Fibroblast of upper back skin (primary cell): ENCODE results near the gene CHTOP.
"Not testable (repeated sequence)": the region's sequence is repeated elsewhere in the genome, so short reads cannot be mapped to it uniquely, and the experiment has no call there.

Experiments used
- DNase-seq: peaks from one replicate; pipeline ENCODE4 v3.0.0-alpha.2; 2013

The CHTOP gene

DNA sequence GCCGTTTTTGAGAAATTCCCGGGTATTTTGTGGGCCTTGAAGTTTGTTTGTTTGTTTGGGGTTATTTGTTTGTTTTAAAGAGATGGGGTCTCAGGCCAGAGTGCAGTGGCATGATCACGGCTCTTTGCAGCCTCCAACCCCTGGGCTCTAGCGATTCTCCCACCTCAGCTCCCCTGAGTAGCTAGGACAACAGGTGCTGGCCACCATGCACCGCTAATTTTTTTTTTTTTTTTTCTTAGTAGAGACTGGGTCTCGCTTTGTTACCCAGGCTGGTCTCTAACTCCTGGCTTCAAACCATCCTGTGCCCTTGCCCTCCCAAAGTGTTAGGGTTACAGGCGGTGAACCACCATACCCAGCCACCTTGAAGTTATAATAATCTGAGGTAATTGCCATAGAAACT lies 2.0 kb downstream of the CHTOP start:
- DNase-seq = no peak

DNA sequence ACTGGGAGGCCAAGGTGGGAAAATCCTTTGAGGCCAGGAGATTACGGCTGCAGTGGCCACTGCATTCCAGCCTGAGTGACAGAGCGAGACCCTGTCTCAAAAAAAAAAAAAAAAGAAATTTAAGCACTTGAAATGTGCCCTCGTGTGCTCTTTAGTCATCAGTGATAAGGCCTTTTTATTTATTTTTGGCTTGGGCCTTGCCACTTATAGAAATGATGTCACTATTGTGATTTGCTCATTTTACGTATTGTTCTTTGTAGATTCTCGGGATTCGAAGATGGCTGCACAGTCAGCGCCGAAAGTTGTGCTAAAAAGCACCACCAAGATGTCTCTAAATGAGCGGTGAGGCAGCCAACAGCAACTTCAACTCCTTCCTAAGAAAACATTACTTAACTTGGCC lies 2.4 kb downstream of the CHTOP start:
- DNase-seq = no peak

DNA sequence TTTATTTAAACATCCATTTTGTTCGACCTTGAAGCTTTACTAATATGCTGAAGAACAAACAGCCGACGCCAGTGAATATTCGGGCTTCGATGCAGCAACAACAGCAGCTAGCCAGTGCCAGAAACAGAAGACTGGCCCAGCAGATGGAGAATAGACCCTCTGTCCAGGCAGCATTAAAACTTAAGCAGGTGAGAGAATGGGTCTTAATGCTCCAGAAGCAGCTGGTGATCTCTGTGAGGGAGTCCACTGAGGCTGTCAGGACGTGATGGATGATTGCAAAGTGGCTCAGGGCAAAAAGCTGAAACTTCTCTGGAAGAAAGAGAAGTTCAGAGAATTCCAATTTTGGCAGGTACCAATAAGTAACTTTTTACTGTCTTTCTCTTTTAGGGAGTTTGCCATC lies 4.4 kb downstream of the CHTOP start:
- no peak for DNase-seq

DNA sequence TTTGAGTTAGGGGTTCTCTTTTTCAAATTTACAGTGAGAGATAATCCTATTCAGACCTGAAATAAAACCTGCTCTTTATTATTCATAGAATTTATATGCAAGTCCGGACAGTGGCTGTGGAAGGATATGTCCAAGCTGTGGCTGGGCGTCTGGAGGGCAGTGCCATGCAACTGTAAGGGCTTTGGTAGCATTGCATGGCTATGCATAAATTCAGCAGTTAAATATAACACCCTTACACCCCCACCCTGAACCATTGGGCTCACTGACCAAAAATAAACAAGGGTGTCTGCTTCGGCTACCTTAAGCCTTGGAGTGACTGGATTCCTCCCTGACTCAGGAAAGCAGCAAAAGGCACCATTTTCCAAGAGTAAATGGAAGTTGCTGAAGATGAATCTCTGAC lies 5.4 kb downstream of the CHTOP start:
- DNase-seq = no peak

DNA sequence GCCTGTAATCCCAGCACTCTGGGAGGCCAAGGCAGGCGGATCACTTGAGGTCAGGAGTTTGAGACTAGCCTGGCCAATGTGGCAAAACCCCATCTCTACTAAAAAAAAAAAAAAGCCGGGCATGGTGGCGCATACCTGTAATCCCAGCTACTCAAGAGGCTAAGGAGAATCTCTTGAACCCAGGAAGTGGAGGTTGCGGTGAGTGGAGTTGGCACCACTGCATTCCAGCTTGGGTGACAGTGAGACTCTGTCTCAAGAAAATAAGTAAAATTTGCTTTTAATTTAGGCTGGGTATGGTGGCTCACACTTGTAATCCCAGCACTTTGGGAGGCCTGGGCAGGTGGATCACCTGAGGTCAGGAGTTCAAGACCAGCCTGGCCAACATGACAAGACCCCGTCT lies 6.3 kb downstream of the CHTOP start:
- DNase-seq = not testable (repeated sequence)

DNA sequence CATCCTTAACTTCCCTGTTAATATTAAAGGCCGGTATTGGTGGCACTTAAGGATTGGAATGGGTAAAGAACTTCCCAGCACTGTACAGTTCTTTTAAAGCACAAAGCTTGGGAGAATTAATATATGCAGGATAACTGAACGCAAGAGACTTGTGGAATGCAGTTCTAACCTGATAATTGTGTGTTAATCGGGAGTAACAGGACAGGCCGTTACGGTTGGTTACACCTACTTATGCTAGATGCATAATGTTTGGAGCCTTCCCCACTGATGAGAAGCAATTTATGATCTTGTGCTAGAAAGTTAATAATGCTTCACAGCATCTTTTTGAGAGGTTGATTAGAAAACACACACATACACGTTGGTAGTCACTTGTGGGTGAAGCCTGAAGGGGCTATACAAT lies 7.0 kb downstream of the CHTOP start:
- DNase-seq = no peak

DNA sequence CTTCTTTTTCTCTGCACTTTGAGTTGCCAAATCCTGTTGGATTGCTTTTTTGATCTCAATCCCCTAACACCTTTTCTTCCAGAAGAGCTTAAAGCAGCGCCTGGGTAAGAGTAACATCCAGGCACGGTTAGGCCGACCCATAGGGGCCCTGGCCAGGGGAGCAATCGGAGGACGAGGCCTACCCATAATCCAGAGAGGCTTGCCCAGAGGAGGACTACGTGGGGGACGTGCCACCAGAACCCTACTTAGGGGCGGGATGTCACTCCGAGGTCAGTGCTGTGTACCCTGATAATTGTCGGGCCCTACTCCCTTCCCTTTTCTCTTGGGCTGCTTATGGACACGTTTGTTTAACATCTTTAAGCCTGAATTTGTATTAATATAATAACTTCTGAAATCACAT lies 8.3 kb downstream of the CHTOP start:
- no peak for DNase-seq

DNA sequence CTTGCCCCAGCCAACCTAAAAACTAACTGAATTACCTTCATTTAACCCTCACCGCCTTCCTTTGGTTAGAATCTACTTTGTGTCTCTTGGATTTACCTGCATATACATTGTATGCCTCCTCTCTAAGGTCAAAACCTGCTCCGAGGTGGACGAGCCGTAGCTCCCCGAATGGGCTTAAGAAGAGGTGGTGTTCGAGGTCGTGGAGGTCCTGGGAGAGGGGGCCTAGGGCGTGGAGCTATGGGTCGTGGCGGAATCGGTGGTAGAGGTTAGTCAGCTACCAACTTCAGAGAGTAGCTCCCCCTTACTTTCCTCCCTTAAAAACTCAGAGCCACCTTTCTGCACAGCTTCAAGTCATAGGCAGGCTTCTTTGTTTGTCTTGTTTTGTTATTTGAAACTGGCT lies 9.2 kb downstream of the CHTOP start:
- no peak for DNase-seq

DNA sequence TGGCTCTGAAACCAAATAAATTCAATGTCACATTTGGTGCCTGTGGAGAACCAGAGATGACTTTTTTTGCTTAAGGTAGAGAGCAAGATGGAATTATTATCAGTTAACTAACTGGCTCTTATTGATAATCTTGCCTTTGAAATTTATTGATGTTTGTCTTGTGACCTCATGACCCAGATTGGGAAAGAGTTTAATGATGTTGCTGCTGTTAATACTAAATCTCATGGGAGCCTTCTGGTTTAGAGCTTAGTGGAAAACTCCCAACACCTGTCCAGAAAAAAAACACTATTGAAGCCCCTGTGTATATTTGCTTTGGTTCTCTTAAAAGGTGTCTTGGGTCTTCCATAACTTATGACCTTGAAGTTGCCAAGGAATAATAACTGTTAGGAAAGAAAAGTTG lies 9.9 kb downstream of the CHTOP start:
- DNase-seq = no peak

DNA sequence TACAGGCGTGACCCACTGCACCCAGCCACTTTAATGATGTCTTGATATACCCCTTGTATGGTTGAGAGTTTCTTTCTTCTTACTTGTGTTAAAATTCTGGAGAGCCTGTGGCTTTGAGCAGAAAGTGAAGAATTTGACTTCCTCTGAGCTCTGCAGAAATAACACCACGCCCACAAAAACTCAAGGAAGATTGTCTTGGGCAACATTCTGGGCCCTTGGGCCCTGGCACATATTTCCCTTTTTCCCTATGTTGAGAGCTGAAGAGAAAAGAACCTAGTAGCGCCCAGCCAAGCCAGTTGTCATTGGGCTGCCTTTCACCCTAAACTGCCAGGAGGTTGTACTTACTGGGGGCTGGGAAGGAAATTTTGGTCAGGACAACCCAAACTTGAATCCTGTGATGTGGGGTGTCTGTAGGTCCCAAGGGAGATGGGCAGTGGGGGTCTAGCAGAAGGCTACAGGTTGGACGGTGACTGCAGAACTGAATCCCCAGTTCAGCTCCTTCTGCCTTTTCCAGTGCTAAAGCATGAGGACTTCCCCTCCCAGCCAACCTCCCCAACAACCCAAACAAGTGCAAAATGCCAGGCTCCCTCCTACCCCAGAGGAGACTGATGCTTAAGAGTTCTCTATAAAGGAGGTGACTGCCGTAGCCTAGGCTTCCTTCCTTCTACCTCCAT lies 12.9 kb downstream of the CHTOP start:
- no peak for DNase-seq

DNA sequence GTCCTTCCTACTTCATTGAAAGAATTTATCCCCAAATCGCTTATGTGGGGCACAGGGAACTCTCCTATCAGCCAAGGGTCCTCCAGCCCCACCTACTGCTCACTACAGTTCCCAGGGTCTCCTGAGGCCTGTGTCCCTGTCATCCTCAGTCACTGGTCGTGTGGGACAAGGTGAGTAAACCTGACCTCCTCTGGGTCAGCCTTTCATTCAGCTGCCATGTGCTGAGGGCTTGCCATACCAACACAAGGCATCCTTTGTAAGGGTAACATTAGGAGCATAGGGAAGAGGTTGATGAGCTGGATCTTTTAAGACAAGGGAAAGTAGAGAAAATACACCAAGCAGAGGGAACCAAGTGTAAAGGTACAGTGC lies 13.5 kb downstream of the CHTOP start:
- no peak for DNase-seq

DNA sequence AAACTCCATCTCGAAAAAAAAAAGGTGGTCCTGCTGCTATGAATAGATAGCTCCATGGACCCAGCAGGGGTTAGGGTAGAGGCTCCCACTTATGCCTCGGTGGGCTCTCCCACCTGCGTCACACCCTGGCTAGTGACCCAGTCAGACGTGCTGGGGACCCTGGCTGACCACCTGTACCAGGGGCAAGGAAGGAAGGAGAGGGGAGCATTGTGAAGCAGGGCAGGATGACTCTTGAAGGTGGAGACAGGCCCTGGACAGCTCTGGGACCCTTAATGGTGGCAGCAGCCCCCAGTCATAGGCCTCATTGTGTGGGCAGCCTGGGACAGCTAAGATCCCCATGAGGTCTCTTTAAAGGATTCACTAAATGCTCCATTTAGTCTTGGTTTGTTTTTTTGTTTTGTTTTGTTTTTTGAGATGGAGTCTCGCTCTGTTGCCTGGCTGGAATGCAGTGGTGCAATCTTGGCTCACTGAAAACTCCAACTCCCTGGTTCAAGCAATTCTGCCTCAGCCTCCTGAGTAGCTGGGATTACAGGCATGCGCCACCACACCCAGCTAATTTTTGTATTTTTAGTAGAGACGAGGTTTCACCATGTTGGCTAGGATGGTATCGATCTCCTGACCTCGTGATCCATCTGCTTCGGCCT lies 14.3 kb downstream of the CHTOP start:
- DNase-seq = no peak

DNA sequence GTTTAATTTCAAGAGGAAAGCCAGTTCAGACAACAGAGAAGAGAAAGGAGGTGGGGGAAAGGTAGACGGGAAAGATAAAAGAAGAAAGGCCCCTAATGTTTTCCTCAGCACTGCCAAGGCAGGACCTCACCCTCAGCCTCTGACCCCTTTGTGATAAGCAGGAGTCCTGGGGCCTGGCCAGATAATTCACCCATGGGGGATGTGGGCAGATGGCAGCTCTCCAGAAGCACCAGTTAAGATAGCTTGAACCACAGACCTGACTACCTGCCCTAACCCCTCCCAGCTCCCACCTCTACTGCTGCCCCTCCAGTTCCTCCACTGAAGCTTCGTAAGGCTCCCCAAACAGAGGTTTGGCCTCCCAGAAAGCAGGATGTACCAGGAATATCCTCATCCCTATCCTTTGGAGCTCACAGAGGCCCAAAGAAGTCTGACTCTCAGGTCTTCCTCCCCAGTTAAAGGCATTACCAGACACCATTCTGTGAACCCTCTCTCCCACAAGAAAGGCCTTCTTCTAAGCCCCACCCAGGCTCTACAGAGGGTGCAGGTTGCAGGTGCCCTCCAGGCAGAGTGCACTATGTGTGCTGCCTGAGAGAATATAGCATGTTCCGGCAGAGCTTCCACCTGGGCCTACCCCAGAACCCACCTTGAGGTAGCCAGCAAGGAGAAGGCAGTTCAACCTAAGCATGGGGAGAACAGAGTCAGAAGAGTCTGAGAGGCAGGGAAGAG lies 15.4 kb downstream of the CHTOP start:
- DNase-seq = no peak

DNA sequence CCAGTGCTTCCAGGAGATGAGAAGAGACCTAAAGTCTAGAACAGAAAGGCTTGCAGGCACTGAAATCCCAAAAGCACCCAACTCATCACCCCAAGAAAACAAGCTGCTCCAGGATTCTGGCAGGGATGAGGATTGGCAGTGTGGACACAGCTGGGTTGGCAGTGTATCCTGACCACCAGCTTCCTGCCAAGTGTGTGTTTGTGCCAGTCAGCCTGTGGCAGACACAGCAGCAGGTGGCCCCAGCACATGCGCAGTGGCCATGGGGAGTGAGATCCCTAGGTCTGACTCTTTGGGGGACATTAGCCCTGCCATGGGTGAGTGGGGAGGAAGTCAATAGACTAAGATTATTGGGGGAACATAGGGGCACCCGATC lies 16.0 kb downstream of the CHTOP start:
- DNase-seq = no peak

DNA sequence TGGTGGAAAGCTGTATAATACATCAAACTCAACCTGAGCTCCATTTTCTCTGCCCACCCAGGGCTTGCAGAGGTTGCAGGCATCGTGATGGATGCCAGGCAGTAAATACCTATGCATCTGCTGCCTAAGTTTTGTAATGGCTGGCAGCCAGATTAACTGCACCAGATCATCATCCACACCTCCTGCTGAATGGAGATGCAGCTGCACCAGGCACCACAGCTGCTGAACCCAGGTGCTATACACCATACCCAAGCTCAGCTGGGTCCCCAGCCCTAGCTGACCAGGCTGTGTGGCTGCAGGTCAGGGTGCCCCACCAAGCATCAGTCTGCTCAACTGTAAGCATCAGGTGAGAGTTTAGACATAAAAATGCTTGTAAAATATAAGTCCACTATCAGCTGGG lies 17.9 kb downstream of the CHTOP start:
- no peak for DNase-seq

DNA sequence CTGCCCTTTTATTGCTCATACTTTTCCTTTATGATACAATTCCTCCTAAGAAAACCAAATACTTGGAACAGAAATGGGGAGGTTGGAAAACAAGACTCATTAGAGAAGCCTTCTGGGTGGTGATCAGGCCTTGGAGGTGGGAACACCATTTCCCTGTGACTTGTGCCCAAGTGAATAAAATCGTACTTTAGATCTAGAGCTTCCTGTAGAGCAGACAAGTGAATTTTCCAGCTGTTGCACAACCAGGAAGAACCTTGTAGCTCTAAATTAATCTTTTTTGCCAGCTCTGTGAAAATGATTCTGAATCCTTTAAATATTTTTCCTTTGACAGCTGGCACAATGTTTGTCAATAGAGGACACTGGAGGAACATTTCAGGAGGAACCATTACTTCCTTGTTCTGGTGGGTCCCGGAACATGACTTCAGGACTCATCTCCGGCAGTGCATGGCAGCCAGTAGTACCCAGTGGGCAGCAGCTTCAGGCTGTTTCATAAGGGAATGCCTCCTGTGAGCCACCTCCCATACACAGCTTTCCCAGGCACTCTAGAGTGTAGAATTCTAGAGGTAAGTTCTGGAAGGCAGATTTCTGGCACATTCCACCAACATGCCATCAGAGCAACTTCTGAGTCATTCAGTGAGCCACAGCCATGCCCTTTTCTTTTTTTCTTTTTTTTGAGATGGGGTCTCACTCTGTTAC lies 19.1 kb downstream of the CHTOP start:
- peak; percentile 37 for DNase-seq

DNA sequence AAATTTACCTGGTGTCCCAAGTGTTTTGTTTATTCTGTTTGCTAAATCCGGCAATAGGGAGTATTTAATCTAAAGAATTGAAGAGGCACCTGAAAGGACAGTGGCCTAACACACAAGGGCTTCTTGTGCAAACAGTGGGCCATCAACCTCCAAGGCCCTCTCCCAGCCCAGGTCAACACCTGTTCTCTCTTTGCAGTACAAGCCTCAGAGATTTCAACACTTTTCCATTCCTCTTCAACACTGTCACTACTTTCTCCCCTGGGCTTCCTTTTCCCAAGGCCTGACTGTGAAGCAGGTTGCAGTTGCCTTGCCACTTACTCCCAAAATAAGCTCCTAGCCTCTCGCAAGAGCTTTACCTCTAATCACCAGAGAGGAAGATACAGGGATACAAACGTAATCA lies 21.5 kb downstream of the CHTOP start:
- no peak for DNase-seq

DNA sequence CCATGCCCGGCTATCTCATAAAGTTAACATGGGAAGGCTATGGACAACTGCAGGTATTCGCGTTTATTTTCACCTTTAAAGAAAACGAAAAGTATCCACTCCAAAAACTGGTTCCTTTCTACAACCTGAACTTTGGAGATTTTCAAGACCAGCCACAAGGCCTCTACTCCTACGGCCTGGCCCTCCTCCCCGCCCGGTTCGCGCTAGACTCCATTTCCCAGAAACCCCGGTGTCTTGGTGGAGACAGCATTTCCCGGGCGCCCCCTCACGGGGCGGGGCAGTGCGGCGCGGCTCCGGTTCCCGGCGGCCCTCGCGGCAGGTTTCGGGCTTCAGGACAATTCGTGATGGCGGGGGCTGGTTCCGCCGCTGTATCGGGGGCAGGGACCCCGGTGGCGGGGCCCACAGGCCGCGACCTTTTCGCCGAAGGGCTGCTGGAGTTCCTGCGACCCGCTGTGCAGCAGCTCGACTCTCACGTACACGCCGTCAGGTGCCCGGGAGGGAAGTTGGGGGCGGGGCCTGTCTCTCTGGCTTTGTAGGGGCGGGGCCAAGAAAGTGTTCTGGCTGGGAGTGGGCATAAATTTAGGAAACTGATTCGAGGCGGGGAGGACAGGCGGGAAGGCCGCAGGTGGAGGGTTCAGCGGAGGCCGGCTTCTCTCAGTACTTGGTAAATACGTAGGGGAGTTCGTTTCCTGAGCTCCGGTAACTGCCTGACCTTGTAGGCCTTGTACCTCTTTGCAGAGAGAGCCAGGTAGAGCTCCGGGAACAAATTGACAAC lies 24.7 kb downstream of the CHTOP start, which contains the start of gene SNAPIN:
TSS of gene SNAPIN (plus strand) at position 304 of the 775 bp plus-strand sequence. CDS start at position 345, 41 bp downstream.
- peak; percentile 87 for DNase-seq

DNA sequence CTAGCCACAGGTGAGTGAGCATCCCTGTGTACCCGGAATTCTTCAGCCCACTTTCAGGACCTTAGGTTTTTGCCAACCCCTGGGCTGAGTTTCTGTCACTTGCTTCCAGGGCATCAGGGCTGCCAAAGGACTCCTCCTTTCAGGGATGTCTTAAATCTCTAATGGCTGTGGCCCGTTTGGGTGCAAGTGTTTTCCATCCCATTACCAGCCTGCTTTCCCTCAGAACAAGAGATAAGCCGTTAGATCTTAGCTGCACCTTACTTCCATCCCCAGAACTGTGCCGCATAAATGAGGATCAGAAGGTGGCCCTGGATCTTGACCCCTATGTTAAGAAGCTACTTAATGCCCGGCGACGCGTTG lies 25.3 kb downstream of the CHTOP start:
- DNase-seq = no peak

DNA sequence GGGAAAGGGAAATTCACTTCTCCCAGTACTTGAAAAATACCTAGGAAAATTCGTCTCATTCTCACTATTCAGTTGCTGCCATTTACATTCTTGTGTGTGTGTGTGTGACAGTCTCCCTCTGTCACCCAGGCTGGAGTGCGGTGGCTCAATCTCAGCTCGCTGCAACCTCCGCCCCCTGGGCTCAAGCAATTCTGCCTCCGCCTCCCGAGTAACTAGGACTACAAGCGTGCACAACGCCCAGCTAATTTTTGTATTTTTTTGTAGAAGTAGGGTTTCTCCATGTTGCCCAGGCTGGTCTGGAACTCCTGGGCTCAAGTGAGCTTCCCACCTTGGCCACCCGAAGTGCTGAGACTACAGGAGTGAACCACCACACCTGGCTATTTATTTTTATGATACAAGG lies 25.8 kb downstream of the CHTOP start:
- DNase-seq = no peak

DNA sequence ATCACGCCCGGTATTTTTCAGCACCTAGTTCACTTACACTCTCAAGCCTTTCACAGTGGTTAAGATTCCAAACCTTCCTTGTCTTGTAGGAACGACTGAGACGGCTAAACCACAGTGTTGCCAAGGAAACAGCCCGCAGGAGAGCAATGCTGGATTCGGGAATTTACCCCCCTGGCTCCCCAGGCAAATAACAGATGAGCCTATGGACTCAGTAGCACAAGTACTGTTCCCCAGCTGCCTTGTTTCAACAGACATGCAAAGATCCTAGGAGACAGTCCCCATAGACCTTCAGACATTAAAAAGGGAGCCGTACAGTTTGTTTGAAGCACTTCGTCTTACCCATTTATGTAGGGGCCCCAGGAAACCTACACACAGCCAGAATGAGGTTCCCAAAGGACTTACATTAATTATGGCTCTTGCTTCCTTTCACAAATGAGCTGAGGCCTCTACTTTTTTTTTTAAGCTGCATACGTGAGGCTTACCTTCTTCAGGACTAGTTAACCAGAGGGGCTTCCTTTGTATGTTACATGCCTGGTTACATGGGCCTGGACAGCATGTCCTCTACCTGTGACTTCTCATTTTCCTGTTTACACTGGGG lies 27.3 kb downstream of the CHTOP start:
- no peak for DNase-seq

DNA sequence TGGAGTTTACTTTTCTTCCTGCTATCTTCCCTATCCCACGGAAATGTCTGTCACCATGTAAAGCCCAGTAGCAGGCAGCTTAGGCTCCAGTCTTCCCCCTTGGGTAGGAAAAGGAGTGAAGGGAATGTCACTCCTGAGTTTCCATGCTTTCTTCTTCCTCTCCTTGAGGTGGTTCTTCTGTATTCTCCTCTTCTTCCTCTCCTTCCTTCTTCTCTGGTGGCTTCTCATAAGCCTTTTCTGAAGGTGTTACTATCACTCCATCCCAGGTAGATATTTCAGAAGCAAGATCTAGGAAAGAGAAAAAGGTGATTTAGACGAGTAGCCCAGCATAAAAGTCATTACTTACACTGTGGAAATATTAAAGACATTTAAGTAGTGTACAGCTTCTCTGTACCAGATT lies 28.4 kb downstream of the CHTOP start:
- no peak for DNase-seq

DNA sequence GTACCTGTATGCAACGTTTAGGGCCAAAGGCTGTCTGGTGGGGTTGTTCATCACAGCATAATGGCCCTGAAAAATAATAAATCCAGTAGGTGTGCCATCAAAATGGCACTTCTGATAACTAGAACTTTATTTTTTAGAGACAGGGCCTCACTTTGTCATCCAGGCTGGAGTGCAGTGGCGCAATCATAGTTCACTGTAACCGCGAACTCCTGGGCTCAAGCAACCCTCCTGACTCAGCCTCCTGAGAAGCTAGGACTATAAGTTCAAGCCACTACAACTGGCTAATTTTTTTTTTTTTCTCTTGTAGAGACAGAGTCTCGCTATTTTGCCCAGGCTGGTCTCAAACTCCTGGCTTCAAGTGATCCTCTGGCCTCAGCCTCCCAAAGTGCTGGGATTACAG lies 29.3 kb downstream of the CHTOP start:
- DNase-seq = no peak
